Neuron (in vitro differentiated cells): ENCODE results near the gene GGN.

Source experiments
- H2AFZ ChIP-seq: one replicate; pipeline ENCODE4 v1.6.1; 2013; ENCODE audit warnings: low read depth, mild to moderate bottlenecking, inconsistent platforms, low read length, moderate library complexity
- H3K27me3 ChIP-seq: one replicate; pipeline ENCODE4 v1.6.1; 2013; ENCODE audit warnings: low read length; ENCODE audit not compliant: insufficient read depth
- H3K36me3 ChIP-seq: one replicate; pipeline ENCODE4 v1.6.1; 2013; ENCODE audit warnings: low read length; ENCODE audit not compliant: insufficient read depth
- H3K4me1 ChIP-seq: one replicate; pipeline ENCODE4 v1.6.1; 2013; ENCODE audit warnings: low read length; ENCODE audit not compliant: insufficient read depth
- H3K4me3 ChIP-seq: 2 replicates; pipeline ENCODE4 v1.5.1; 2013; ENCODE audit warnings: mild to moderate bottlenecking, low read length, moderate library complexity
- H3K9me3 ChIP-seq: one replicate; pipeline ENCODE4 v1.6.1; 2013; ENCODE audit warnings: low read length

Gene GGN

GRCh38 chr19:38404858-38405257 is 17.0 kb upstream of the GGN start:
- H3K4me1 ChIP-seq = peaks cover 2% of the 10 kb centered on the region
- H3K36me3 ChIP-seq = peaks cover 6% of the 10 kb centered on the region
- H3K9me3 ChIP-seq = no peaks in the 10 kb centered on the region
- no peak overlapping the region for H2AFZ ChIP-seq
- H3K4me3 ChIP-seq = no peak overlapping the region
- H3K27me3 ChIP-seq = no peaks in the 10 kb centered on the region

GRCh38 chr19:38402967-38403674 is 15.3 kb upstream of the GGN start, which contains the start of gene FAM98C:
Gene FAM98C, plus strand, starts transcription at chr19:38403093. Its CDS starts 61 bp downstream, at chr19:38403154.
- Histone ChIP-seq H3K36me3 (peaks cover 6% of the 10 kb centered on the region), H3K27me3 (no peaks in the 10 kb centered on the region)

GRCh38 chr19:38402623-38402966 is 14.8 kb upstream of the GGN start:
- H3K4me1 ChIP-seq = peaks cover 2% of the 10 kb centered on the region
- no peaks in the 10 kb centered on the region for H3K9me3 ChIP-seq
- H3K27me3 ChIP-seq = no peaks in the 10 kb centered on the region
- peak overlapping the region; percentile 90 for H2AFZ ChIP-seq
- peaks cover 6% of the 10 kb centered on the region for H3K36me3 ChIP-seq
- H3K4me3 ChIP-seq = peak overlapping the region; percentile 55

More at GRCh38 chr19:38402967-38403674, 15.3 kb upstream of the GGN start, which contains the start of gene FAM98C:
- Histone ChIP-seq H3K9me3 (no peaks in the 10 kb centered on the region), H3K4me3 (peak within 1 kb of the TSS; percentile 55), H3K4me1 (peaks cover 2% of the 10 kb centered on the region), H2AFZ (peak within 1 kb of the TSS; percentile 98)

- H3K9me3 ChIP-seq = no peaks in the 10 kb centered on the region
- H3K4me1 ChIP-seq = peaks cover 2% of the 10 kb centered on the region
- no peaks in the 10 kb centered on the region for H3K27me3 ChIP-seq
- H3K36me3 ChIP-seq = no peaks in the 10 kb centered on the region
- H3K4me3 ChIP-seq = no peak overlapping the region
- H2AFZ ChIP-seq = no peak overlapping the region
These were observed 13.3 kb upstream of the GGN start for GRCh38 chr19:38401148-38401547.

GRCh38 chr19:38400361-38400760 is 12.5 kb upstream of the GGN start:
- H3K4me1 ChIP-seq = peaks cover 2% of the 10 kb centered on the region
- H2AFZ ChIP-seq = no peak overlapping the region
- H3K27me3 ChIP-seq = no peaks in the 10 kb centered on the region
- no peaks in the 10 kb centered on the region for H3K36me3 ChIP-seq
- H3K4me3 ChIP-seq = no peak overlapping the region
- peaks cover 2% of the 10 kb centered on the region for H3K9me3 ChIP-seq

- no peaks in the 10 kb centered on the region for H3K27me3 ChIP-seq
- H3K36me3 ChIP-seq = no peaks in the 10 kb centered on the region
- peaks cover 2% of the 10 kb centered on the region for H3K4me1 ChIP-seq
- H3K9me3 ChIP-seq = peaks cover 2% of the 10 kb centered on the region
- H2AFZ ChIP-seq = no peak overlapping the region
- H3K4me3 ChIP-seq = no peak overlapping the region
These were observed 11.7 kb upstream of the GGN start for GRCh38 chr19:38399537-38399936.

GRCh38 chr19:38399081-38399480 is 11.2 kb upstream of the GGN start:
- no peaks in the 10 kb centered on the region for H3K36me3 ChIP-seq
- no peak overlapping the region for H3K4me3 ChIP-seq
- peaks cover 7% of the 10 kb centered on the region for H3K9me3 ChIP-seq
- H3K4me1 ChIP-seq = peaks cover 2% of the 10 kb centered on the region
- no peak overlapping the region for H2AFZ ChIP-seq
- H3K27me3 ChIP-seq = no peaks in the 10 kb centered on the region

GRCh38 chr19:38395381-38396114 is 7.7 kb upstream of the GGN start:
- Histone ChIP-seq H3K9me3 (peaks cover 9% of the 10 kb centered on the region), H3K36me3 (peaks cover 16% of the 10 kb centered on the region), H3K27me3 (no peaks in the 10 kb centered on the region), H3K4me3 (no peak overlapping the region), H3K4me1 (no peaks in the 10 kb centered on the region), H2AFZ (no peak overlapping the region)

- Histone ChIP-seq H3K36me3 (peaks cover 16% of the 10 kb centered on the region), H3K4me3 (no peak overlapping the region), H3K27me3 (no peaks in the 10 kb centered on the region), H2AFZ (no peak overlapping the region), H3K4me1 (peaks cover under 1% of the 10 kb centered on the region), H3K9me3 (peaks cover 9% of the 10 kb centered on the region)
These were observed 6.7 kb upstream of the GGN start for GRCh38 chr19:38394488-38394887.

- Histone ChIP-seq H3K4me1 (peaks cover 2% of the 10 kb centered on the region), H3K27me3 (no peaks in the 10 kb centered on the region)
These were observed 5.0 kb upstream of the GGN start for GRCh38 chr19:38392707-38393308.

GRCh38 chr19:38391911-38392464 is 4.2 kb upstream of the GGN start:
- Histone ChIP-seq H2AFZ (no peak overlapping the region), H3K9me3 (peaks cover 9% of the 10 kb centered on the region), H3K4me1 (peaks cover 2% of the 10 kb centered on the region), H3K27me3 (no peaks in the 10 kb centered on the region), H3K4me3 (no peak overlapping the region), H3K36me3 (peaks cover 16% of the 10 kb centered on the region)

More at GRCh38 chr19:38392707-38393308, 5.0 kb upstream of the GGN start:
- peaks cover 9% of the 10 kb centered on the region for H3K9me3 ChIP-seq
- H3K4me3 ChIP-seq = no peak overlapping the region
- peaks cover 16% of the 10 kb centered on the region for H3K36me3 ChIP-seq
- no peak overlapping the region for H2AFZ ChIP-seq

GRCh38 chr19:38389957-38390924 is 2.4 kb upstream of the GGN start:
- H3K4me1 ChIP-seq = peaks cover 2% of the 10 kb centered on the region
- no peaks in the 10 kb centered on the region for H3K27me3 ChIP-seq
- H3K9me3 ChIP-seq = peaks cover 7% of the 10 kb centered on the region
- peak overlapping the region; percentile 65 for H3K4me3 ChIP-seq
- H3K36me3 ChIP-seq = peaks cover 22% of the 10 kb centered on the region
- H2AFZ ChIP-seq = no peak overlapping the region
